ENCODE results near the gene THAP3. TPM values are rescaled to one million over a fixed set of nuclear protein-coding genes. Genes with fewer than 3 reads are reported as not detected.

Gene THAP3
- total RNA-seq, 1 donor from 2014 or later, result 25.6 TPM

- peaks cover 48 to 67% (median 67%) of the 10 kb centered on the region in 3 donors for H3K4me1 ChIP-seq (ENCODE audit: control insufficient read depth in 3 of 3, insufficient read depth in 3 of 3, low read length in 3 of 3)
- no peaks in the 10 kb centered on the region for H3K9me3 ChIP-seq (ENCODE audit: control insufficient read depth in 3 of 3, low read length in 3 of 3)
- peak overlapping the region; percentile 19 for H3K27ac ChIP-seq (ENCODE audit: low read depth, low read length)
These were observed 42.3 kb upstream of the THAP3 start for GRCh38 chr1:6582370-6582769.

GRCh38 chr1:6584126-6585080 lies 40.3 kb upstream of the THAP3 start:
- H3K9me3 ChIP-seq (ENCODE audit: control insufficient read depth in 3 of 3, low read length in 3 of 3), result no peaks in the 10 kb centered on the region
- peaks cover 12 to 22% (median 13%) of the 10 kb centered on the region in 3 donors for H3K36me3 ChIP-seq (ENCODE audit: control insufficient read depth in 3 of 3, insufficient read depth in 3 of 3, low read length in 3 of 3)
- peaks cover 64 to 81% (median 81%) of the 10 kb centered on the region in 3 donors for H3K4me1 ChIP-seq (ENCODE audit: control insufficient read depth in 3 of 3, insufficient read depth in 3 of 3, low read length in 3 of 3)
- peak overlapping the region in 2 of 3 donors; percentile 43 to 54 for H3K9ac ChIP-seq (ENCODE audit: low read depth in 1 of 3, low read length in 3 of 3)
- H3K27me3 ChIP-seq (ENCODE audit: control insufficient read depth in 3 of 3, insufficient read depth in 3 of 3, low read length in 3 of 3), result no peaks in the 10 kb centered on the region
- H3K27ac ChIP-seq (ENCODE audit: low read depth, low read length), result no peak overlapping the region
- H3K4me3 ChIP-seq (ENCODE audit: low read length in 3 of 3), result no peak overlapping the region

More at GRCh38 chr1:6582370-6582769, 42.3 kb upstream of the THAP3 start:
- Histone ChIP-seq H3K27me3 (ENCODE audit: control insufficient read depth in 3 of 3, insufficient read depth in 3 of 3, low read length in 3 of 3) (no peaks in the 10 kb centered on the region), H3K36me3 (ENCODE audit: control insufficient read depth in 3 of 3, insufficient read depth in 3 of 3, low read length in 3 of 3) (peaks cover 0 to 3% (median 0%) of the 10 kb centered on the region in 3 donors), H3K9ac (ENCODE audit: low read depth in 1 of 3, low read length in 3 of 3) (no peak overlapping the region), H3K4me3 (ENCODE audit: low read length in 3 of 3) (no peak overlapping the region)

GRCh38 chr1:6585081-6585722 lies 39.5 kb upstream of the THAP3 start:
- peaks cover 20 to 30% (median 21%) of the 10 kb centered on the region in 3 donors for H3K36me3 ChIP-seq (ENCODE audit: control insufficient read depth in 3 of 3, insufficient read depth in 3 of 3, low read length in 3 of 3)
- no peak overlapping the region for H3K27ac ChIP-seq (ENCODE audit: low read depth, low read length)
- H3K9me3 ChIP-seq (ENCODE audit: control insufficient read depth in 3 of 3, low read length in 3 of 3), result no peaks in the 10 kb centered on the region
- H3K9ac ChIP-seq (ENCODE audit: low read depth in 1 of 3, low read length in 3 of 3), result peak overlapping the region in 1 of 3 donors; percentile 54
- H3K4me1 ChIP-seq (ENCODE audit: control insufficient read depth in 3 of 3, insufficient read depth in 3 of 3, low read length in 3 of 3), result peaks cover 69 to 87% (median 83%) of the 10 kb centered on the region in 3 donors
- no peaks in the 10 kb centered on the region for H3K27me3 ChIP-seq (ENCODE audit: control insufficient read depth in 3 of 3, insufficient read depth in 3 of 3, low read length in 3 of 3)
- H3K4me3 ChIP-seq (ENCODE audit: low read length in 3 of 3), result no peak overlapping the region

- H3K4me3 ChIP-seq (ENCODE audit: low read length in 3 of 3), result no peak overlapping the region
- peaks cover 23 to 36% (median 23%) of the 10 kb centered on the region in 3 donors for H3K36me3 ChIP-seq (ENCODE audit: control insufficient read depth in 3 of 3, insufficient read depth in 3 of 3, low read length in 3 of 3)
- H3K4me1 ChIP-seq (ENCODE audit: control insufficient read depth in 3 of 3, insufficient read depth in 3 of 3, low read length in 3 of 3), result peaks cover 70 to 85% (median 83%) of the 10 kb centered on the region in 3 donors
- H3K9ac ChIP-seq (ENCODE audit: low read depth in 1 of 3, low read length in 3 of 3), result peak overlapping the region in 1 of 3 donors; percentile 45
- H3K9me3 ChIP-seq (ENCODE audit: control insufficient read depth in 3 of 3, low read length in 3 of 3), result no peaks in the 10 kb centered on the region
- no peaks in the 10 kb centered on the region for H3K27me3 ChIP-seq (ENCODE audit: control insufficient read depth in 3 of 3, insufficient read depth in 3 of 3, low read length in 3 of 3)
- no peak overlapping the region for H3K27ac ChIP-seq (ENCODE audit: low read depth, low read length)
These were observed 38.8 kb upstream of the THAP3 start for GRCh38 chr1:6585841-6586240.

GRCh38 chr1:6586404-6586816 lies 38.3 kb upstream of the THAP3 start:
- H3K4me1 ChIP-seq (ENCODE audit: control insufficient read depth in 3 of 3, insufficient read depth in 3 of 3, low read length in 3 of 3), result peaks cover 70 to 85% (median 83%) of the 10 kb centered on the region in 3 donors
- H3K9me3 ChIP-seq (ENCODE audit: control insufficient read depth in 3 of 3, low read length in 3 of 3), result no peaks in the 10 kb centered on the region
- H3K4me3 ChIP-seq (ENCODE audit: low read length in 3 of 3), result no peak overlapping the region
- no peak overlapping the region for H3K27ac ChIP-seq (ENCODE audit: low read depth, low read length)
- no peaks in the 10 kb centered on the region for H3K27me3 ChIP-seq (ENCODE audit: control insufficient read depth in 3 of 3, insufficient read depth in 3 of 3, low read length in 3 of 3)
- H3K36me3 ChIP-seq (ENCODE audit: control insufficient read depth in 3 of 3, insufficient read depth in 3 of 3, low read length in 3 of 3), result peaks cover 28 to 41% (median 28%) of the 10 kb centered on the region in 3 donors
- peak overlapping the region in 1 of 3 donors; percentile 77 for H3K9ac ChIP-seq (ENCODE audit: low read depth in 1 of 3, low read length in 3 of 3)

- Histone ChIP-seq H3K4me1 (ENCODE audit: control insufficient read depth in 3 of 3, insufficient read depth in 3 of 3, low read length in 3 of 3) (peaks cover 75 to 85% (median 83%) of the 10 kb centered on the region in 3 donors), H3K27me3 (ENCODE audit: control insufficient read depth in 3 of 3, insufficient read depth in 3 of 3, low read length in 3 of 3) (no peaks in the 10 kb centered on the region), H3K9me3 (ENCODE audit: control insufficient read depth in 3 of 3, low read length in 3 of 3) (no peaks in the 10 kb centered on the region), H3K36me3 (ENCODE audit: control insufficient read depth in 3 of 3, insufficient read depth in 3 of 3, low read length in 3 of 3) (peaks cover 34 to 48% (median 38%) of the 10 kb centered on the region in 3 donors), H3K9ac (ENCODE audit: low read depth in 1 of 3, low read length in 3 of 3) (peak overlapping the region in 2 of 3 donors; percentile 61 to 77), H3K4me3 (ENCODE audit: low read length in 3 of 3) (peak overlapping the region in 2 of 3 donors; percentile 32 to 45), H3K27ac (ENCODE audit: low read depth, low read length) (peak overlapping the region; percentile 42)
These were observed 37.2 kb upstream of the THAP3 start for GRCh38 chr1:6587261-6588005.

GRCh38 chr1:6588128-6588892 lies 36.4 kb upstream of the THAP3 start:
- Histone ChIP-seq H3K4me1 (ENCODE audit: control insufficient read depth in 3 of 3, insufficient read depth in 3 of 3, low read length in 3 of 3) (peaks cover 82 to 93% (median 90%) of the 10 kb centered on the region in 3 donors), H3K27ac (ENCODE audit: low read depth, low read length) (peak overlapping the region; percentile 49)

GRCh38 chr1:6588893-6589520 lies 35.7 kb upstream of the THAP3 start:
- Histone ChIP-seq H3K4me1 (ENCODE audit: control insufficient read depth in 3 of 3, insufficient read depth in 3 of 3, low read length in 3 of 3) (peaks cover 87 to 97% (median 97%) of the 10 kb centered on the region in 3 donors), H3K4me3 (ENCODE audit: low read length in 3 of 3) (peak overlapping the region in 1 of 3 donors; percentile 22), H3K27me3 (ENCODE audit: control insufficient read depth in 3 of 3, insufficient read depth in 3 of 3, low read length in 3 of 3) (no peaks in the 10 kb centered on the region), H3K27ac (ENCODE audit: low read depth, low read length) (peak overlapping the region; percentile 49), H3K9ac (ENCODE audit: low read depth in 1 of 3, low read length in 3 of 3) (peak overlapping the region in 2 of 3 donors; percentile 57 to 77), H3K36me3 (ENCODE audit: control insufficient read depth in 3 of 3, insufficient read depth in 3 of 3, low read length in 3 of 3) (peaks cover 50 to 59% (median 54%) of the 10 kb centered on the region in 3 donors), H3K9me3 (ENCODE audit: control insufficient read depth in 3 of 3, low read length in 3 of 3) (no peaks in the 10 kb centered on the region)

More at GRCh38 chr1:6588128-6588892, 36.4 kb upstream of the THAP3 start:
- Histone ChIP-seq H3K4me3 (ENCODE audit: low read length in 3 of 3) (peak overlapping the region in 2 of 3 donors; percentile 32 to 45), H3K36me3 (ENCODE audit: control insufficient read depth in 3 of 3, insufficient read depth in 3 of 3, low read length in 3 of 3) (peaks cover 43 to 52% (median 47%) of the 10 kb centered on the region in 3 donors), H3K9me3 (ENCODE audit: control insufficient read depth in 3 of 3, low read length in 3 of 3) (no peaks in the 10 kb centered on the region), H3K9ac (ENCODE audit: low read depth in 1 of 3, low read length in 3 of 3) (peak overlapping the region; percentile 3 to 77 (median 61)), H3K27me3 (ENCODE audit: control insufficient read depth in 3 of 3, insufficient read depth in 3 of 3, low read length in 3 of 3) (no peaks in the 10 kb centered on the region)

Measured in skeletal muscle tissue (tissue), 4 donors.